ENCODE measurements around the gene ATP9A. TPM values are rescaled to one million over a fixed set of nuclear protein-coding genes. Genes with fewer than 3 reads are reported as not detected.
"Not testable (repeated sequence)": the region's sequence is repeated elsewhere in the genome, so short reads cannot be mapped to it uniquely, and the experiment has no call there.

Gene ATP9A, protein sequence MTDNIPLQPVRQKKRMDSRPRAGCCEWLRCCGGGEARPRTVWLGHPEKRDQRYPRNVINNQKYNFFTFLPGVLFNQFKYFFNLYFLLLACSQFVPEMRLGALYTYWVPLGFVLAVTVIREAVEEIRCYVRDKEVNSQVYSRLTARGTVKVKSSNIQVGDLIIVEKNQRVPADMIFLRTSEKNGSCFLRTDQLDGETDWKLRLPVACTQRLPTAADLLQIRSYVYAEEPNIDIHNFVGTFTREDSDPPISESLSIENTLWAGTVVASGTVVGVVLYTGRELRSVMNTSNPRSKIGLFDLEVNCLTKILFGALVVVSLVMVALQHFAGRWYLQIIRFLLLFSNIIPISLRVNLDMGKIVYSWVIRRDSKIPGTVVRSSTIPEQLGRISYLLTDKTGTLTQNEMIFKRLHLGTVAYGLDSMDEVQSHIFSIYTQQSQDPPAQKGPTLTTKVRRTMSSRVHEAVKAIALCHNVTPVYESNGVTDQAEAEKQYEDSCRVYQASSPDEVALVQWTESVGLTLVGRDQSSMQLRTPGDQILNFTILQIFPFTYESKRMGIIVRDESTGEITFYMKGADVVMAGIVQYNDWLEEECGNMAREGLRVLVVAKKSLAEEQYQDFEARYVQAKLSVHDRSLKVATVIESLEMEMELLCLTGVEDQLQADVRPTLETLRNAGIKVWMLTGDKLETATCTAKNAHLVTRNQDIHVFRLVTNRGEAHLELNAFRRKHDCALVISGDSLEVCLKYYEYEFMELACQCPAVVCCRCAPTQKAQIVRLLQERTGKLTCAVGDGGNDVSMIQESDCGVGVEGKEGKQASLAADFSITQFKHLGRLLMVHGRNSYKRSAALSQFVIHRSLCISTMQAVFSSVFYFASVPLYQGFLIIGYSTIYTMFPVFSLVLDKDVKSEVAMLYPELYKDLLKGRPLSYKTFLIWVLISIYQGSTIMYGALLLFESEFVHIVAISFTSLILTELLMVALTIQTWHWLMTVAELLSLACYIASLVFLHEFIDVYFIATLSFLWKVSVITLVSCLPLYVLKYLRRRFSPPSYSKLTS
- total RNA-seq, result 22.1 and 22.7 TPM in 2 replicates

DNA sequence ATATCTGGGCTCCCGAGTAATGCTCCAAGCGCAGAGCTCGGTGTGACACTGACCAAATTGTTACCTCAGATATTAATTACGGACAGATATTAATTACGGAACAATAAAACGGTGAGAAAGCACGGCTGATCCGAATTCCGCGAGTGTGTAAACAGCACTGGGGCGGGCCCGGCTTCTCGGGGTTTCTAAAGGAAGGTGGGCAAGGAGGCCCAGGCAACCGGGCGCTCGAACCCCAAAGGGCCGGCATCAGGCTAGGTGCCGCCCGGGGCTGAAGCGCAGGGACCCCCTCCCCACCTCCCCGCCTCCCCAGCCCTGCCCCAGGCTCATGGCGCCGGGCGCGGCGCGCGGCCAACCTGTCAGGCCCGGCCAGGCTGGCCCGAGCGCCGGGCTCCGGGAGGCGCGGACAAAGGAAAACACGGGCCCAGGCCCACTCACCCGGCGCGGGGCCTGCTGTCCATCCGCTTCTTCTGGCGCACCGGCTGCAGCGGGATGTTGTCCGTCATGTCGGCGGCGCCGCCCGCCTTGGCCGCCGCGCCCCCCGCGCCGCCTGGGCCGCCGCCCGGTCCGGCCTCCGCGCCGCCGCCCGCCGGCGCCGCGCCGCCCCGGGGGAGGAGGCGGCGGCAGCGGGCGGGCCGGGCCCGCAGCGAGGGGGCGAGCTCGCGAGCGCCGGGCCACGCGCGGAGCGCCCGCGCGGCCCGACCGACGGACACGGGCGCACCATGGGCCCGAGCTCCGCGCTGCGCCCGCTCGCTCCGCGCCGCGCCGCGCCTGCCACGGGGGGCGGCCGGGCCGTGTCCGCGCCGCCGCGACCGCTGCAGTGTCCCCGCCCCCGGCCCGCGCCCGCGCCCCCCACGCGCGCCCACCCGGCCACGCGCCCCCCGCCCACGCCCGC, at the start of gene ATP9A:
ATP9A (minus strand) TSS at position 524 of the 892 bp plus-strand sequence; CDS start at position 503, 21 bp downstream.
- peak within 1 kb of the TSS; percentile 53 for H3K27ac Mint-ChIP-seq
- H3K9me3 Mint-ChIP-seq, result no peaks in the 10 kb centered on the region
- peak within 1 kb of the TSS; percentile 72 for H3K4me3 Mint-ChIP-seq (ENCODE audit: low read depth)
- peaks cover 7% of the 10 kb centered on the region for H3K4me1 Mint-ChIP-seq (ENCODE audit: low read depth)
- DNase-seq (ENCODE audit: low spot score), result no peak
- H3K36me3 Mint-ChIP-seq (ENCODE audit: low read depth), result no peaks in the 10 kb centered on the region
- intact Hi-C loops (cut with micrococcal nuclease), result loop anchor here (1.0 to 5.0 kb wide), 4 partner anchors 34 to 71 kb away; partner anchors contain the start of gene SALL4
- H3K27me3 Mint-ChIP-seq (ENCODE audit: low read depth), result peaks cover 38% of the 10 kb centered on the region

DNA sequence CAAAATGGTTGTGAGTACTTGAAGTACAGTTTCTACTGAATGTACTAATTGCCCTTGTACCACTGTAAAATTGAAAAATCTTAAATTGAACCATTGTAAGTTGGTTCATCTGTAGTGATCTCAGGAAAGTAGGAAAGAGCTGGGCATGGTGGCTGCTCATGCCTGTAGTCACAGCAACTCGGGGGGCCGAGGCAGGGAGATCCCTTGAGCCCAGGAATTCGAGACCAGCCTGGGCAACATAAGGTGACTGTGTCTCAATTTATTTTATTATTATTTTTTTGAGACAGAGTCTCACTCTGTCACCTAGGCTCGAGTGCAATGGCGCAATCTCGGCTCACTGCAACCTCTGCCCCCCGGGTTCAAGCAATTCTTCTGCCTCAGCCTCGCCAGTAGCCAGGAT, 48.7 kb upstream of the ATP9A start:
- H3K27ac Mint-ChIP-seq; H3K4me1 Mint-ChIP-seq (ENCODE audit: low read depth); H3K36me3 Mint-ChIP-seq (ENCODE audit: low read depth); DNase-seq (ENCODE audit: low spot score); H3K9me3 Mint-ChIP-seq; intact Hi-C loops (cut with micrococcal nuclease); H3K4me3 Mint-ChIP-seq (ENCODE audit: low read depth); H3K27me3 Mint-ChIP-seq (ENCODE audit: low read depth): not testable (repeated sequence)

DNA sequence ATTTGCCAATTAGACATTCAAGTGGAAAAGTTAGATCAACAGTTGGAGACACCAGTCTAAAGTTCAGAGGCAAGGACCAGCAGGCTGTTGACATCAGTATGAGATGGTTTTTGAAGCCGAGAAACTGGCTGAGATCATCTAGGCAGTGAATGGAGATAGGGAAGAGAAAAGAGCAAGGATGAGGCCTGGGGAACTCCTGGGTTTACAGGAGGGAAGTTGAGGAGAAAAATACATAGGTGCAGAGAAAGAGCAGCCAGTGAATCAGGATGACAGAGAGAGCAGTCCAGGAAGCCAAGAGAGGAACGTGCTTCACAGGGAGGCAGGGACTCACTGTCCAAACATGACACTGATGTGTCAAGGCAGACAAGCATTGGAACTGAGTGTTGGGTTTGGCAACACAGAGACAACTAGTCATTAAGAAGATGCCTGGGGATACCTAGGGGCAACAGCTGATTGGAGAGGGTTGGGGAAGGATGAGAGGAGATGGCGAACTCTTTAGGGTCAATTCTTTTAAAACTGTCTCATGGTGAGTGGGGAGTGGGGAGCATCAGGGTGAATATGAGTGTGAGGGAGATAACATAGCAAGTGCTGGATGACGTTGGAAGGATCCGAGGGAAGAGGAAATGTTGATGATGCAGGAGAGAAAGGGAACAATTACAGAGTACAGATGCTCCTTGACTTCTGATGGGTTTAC, 47.3 kb upstream of the ATP9A start:
- no peaks in the 10 kb centered on the region for H3K9me3 Mint-ChIP-seq
- no peak overlapping the region for H3K4me3 Mint-ChIP-seq (ENCODE audit: low read depth)

DNA sequence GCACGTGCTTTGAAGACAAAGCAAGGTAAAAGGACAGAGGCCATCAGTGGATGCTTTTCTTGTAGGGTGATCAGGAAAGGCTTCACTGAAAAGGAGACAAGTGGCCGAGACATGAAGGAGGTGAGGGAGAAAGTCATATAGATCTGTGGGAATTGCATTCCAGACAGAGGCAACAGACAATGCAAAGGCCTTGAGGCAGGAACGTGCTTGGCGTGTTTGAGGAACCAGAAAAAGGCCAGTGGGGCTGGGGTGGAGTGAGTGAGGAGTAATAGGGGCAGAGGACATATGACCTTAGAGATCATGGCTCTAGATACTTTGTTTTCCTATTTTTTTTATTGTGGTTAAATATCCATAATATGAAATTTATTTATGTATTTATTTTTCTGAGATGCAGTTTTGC, 44.7 kb upstream of the ATP9A start:
- intact Hi-C loops (cut with micrococcal nuclease), result no loop called here
- Mint-ChIP-seq H3K9me3 (no peaks in the 10 kb centered on the region), H3K4me3 (ENCODE audit: low read depth) (no peak overlapping the region), H3K4me1 (ENCODE audit: low read depth) (no peaks in the 10 kb centered on the region), H3K36me3 (ENCODE audit: low read depth) (no peaks in the 10 kb centered on the region), H3K27me3 (ENCODE audit: low read depth) (peaks cover 6% of the 10 kb centered on the region), H3K27ac (no peak overlapping the region)
- no peak for DNase-seq (ENCODE audit: low spot score)

More for the DNA sequence above, 47.3 kb upstream of the ATP9A start:
- intact Hi-C loops (cut with micrococcal nuclease), result no loop called here
- H3K4me1 Mint-ChIP-seq (ENCODE audit: low read depth), result no peaks in the 10 kb centered on the region
- no peak overlapping the region for H3K27ac Mint-ChIP-seq
- H3K27me3 Mint-ChIP-seq (ENCODE audit: low read depth), result peaks cover 9% of the 10 kb centered on the region
- no peaks in the 10 kb centered on the region for H3K36me3 Mint-ChIP-seq (ENCODE audit: low read depth)
- DNase-seq (ENCODE audit: low spot score), result no peak

DNA sequence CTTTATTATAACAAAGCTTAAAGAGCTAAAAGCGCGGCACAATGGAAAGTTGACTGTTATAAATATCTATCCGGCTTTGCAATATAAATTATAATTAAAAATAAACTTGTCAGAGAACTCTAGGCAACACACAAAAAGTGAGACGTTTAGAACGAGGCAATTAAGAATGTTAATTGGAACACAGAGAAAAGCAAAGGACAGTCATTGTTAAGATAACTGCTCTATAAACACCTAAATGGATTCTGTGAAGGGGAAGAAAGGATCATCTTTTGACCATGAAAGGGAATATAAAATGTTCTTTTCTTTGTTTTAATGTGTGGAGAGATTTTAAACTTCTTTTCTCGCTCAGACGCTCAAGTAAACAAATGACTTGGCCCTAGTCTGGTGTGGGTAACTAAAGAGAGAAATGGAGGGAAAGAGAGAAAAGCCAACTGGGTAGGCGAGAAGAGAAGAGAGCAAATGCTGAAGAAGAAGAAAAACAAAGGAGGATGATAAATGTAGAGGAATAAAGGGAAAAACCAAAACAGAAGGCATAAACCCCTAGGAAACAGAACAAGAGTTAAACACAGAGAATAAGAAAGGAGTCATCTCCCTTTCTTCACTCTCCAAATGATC, 43.4 kb upstream of the ATP9A start:
- Mint-ChIP-seq H3K4me1 (ENCODE audit: low read depth) (no peaks in the 10 kb centered on the region), H3K36me3 (ENCODE audit: low read depth) (no peaks in the 10 kb centered on the region), H3K27ac (no peak overlapping the region), H3K4me3 (ENCODE audit: low read depth) (no peak overlapping the region), H3K27me3 (ENCODE audit: low read depth) (peaks cover 6% of the 10 kb centered on the region), H3K9me3 (no peaks in the 10 kb centered on the region)
- intact Hi-C loops (cut with micrococcal nuclease), result no loop called here
- no peak for DNase-seq (ENCODE audit: low spot score)

DNA sequence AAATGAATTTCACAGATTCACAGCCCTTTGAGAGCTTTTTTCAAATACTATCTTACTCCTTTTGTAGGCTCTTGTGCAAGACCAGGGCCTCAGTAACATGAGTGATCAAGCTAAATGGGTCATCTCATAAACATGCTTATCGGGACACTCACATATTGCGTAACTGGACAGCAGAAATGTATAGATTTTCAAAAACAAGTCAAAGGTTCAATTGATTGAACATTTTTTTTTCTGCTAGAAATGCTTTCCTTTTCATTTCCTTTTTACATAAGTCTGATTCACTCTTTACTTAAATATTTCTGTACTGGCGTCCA, 42.8 kb upstream of the ATP9A start:
- intact Hi-C loops (cut with micrococcal nuclease), result no loop called here
- Mint-ChIP-seq H3K27me3 (ENCODE audit: low read depth) (peaks cover 7% of the 10 kb centered on the region), H3K4me3 (ENCODE audit: low read depth) (no peak overlapping the region), H3K9me3 (no peaks in the 10 kb centered on the region), H3K27ac (no peak overlapping the region), H3K36me3 (ENCODE audit: low read depth) (no peaks in the 10 kb centered on the region), H3K4me1 (ENCODE audit: low read depth) (no peaks in the 10 kb centered on the region)
- DNase-seq (ENCODE audit: low spot score), result no peak

DNA sequence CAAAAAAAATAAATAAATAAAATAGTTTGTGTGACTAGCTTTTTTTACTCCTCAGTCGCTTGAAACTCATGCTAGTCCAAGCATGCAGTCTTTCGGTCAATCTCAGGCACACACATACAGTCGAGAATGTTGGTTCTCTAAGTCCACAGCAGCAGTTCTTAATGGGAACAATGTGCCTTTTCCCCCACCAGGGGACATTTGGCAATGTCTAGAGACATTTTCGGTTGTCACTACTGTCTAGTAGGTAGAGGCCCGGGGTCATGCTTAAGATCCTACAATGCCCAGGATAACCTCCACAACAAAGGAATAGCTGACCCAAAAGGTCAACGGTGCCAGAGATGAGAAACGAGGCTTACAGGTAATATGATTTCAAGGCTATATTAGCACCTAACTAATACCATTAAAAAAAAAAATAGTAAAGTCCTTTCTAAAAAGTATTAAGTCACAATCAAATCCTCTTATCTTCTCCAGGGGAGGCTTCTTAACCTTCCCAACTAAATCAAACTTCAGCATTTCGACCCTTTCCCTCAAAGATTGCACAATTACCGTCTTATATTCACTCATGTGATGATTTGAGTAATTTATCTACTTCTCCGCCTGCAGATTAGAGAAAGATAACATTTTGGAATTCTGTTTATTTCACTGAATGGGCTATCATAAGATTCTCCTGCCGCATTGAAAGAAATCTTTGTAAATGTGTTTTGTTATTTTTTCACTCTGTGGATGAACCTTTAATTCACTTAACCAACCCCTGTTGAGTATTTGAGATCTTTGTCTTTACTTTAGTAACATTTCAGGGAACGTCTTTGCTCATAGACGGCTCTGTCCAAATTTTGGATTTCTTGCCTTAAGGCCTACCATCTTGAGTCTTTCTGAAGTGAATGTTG, 42.2 kb upstream of the ATP9A start:
- H3K27me3 Mint-ChIP-seq (ENCODE audit: low read depth), result peaks cover 10% of the 10 kb centered on the region
- no peaks in the 10 kb centered on the region for H3K36me3 Mint-ChIP-seq (ENCODE audit: low read depth)
- intact Hi-C loops (cut with micrococcal nuclease), result no loop called here
- no peak for DNase-seq (ENCODE audit: low spot score)
- H3K4me3 Mint-ChIP-seq (ENCODE audit: low read depth), result no peak overlapping the region
- H3K4me1 Mint-ChIP-seq (ENCODE audit: low read depth), result no peaks in the 10 kb centered on the region
- H3K9me3 Mint-ChIP-seq, result no peaks in the 10 kb centered on the region
- no peak overlapping the region for H3K27ac Mint-ChIP-seq

DNA sequence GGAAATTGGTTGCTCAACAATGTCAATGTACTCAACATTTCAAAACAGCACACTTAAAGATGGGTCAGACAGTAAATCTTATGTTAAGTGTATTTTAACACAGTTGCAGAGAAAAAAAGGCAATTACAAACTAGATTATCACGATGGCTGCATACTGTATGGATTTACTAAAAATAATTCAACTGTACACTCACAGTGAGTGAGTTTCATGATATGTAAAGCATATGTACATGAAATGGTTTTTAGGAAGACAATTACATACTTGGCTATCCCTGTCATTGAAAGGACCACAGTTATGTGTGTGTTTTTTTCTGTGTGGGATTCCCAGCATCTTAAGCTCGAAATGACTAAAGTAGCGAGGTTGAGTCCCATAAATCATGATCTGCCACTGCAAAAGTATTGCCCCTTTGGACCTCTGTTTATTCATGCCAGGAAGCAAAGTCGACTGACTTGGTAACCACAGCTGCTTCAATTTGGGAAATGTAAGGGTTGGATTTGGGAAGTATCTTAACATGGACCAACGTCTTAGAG, 39.6 kb upstream of the ATP9A start:
- Mint-ChIP-seq H3K9me3 (no peaks in the 10 kb centered on the region), H3K36me3 (ENCODE audit: low read depth) (no peaks in the 10 kb centered on the region), H3K4me3 (ENCODE audit: low read depth) (no peak overlapping the region), H3K27ac (no peak overlapping the region), H3K4me1 (ENCODE audit: low read depth) (no peaks in the 10 kb centered on the region), H3K27me3 (ENCODE audit: low read depth) (peaks cover 23% of the 10 kb centered on the region)
- no peak for DNase-seq (ENCODE audit: low spot score)
- intact Hi-C loops (cut with micrococcal nuclease), result no loop called here

DNA sequence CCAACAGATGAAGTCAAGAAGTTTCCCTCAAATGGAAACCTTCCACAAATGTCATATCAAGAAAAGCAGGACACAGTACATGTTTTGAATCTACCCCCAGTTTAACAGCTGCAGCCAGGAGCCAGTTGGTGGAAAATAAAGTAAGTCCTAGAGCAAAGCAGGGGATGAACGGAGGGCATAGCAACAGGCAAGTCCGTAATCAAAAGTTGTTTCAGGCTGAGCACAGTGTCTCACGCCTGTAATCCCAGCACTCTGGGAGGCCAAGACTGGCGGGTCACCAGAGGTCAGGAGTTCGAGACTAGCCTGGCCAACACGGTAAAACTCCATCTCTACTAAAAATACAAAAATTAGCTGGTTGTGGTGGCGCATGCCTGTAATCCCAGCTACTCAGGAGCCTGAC, 36.6 kb upstream of the ATP9A start:
- Mint-ChIP-seq H3K27ac (no peak overlapping the region), H3K36me3 (ENCODE audit: low read depth) (no peaks in the 10 kb centered on the region), H3K9me3 (no peaks in the 10 kb centered on the region), H3K4me1 (ENCODE audit: low read depth) (peaks cover 2% of the 10 kb centered on the region), H3K4me3 (ENCODE audit: low read depth) (no peak overlapping the region), H3K27me3 (ENCODE audit: low read depth) (peaks cover 36% of the 10 kb centered on the region)
- DNase-seq (ENCODE audit: low spot score), result no peak
- intact Hi-C loops (cut with micrococcal nuclease), result loop anchor here (5.0 kb wide), 1 partner anchor 37 kb away; the partner anchor contains the start of gene ATP9A

DNA sequence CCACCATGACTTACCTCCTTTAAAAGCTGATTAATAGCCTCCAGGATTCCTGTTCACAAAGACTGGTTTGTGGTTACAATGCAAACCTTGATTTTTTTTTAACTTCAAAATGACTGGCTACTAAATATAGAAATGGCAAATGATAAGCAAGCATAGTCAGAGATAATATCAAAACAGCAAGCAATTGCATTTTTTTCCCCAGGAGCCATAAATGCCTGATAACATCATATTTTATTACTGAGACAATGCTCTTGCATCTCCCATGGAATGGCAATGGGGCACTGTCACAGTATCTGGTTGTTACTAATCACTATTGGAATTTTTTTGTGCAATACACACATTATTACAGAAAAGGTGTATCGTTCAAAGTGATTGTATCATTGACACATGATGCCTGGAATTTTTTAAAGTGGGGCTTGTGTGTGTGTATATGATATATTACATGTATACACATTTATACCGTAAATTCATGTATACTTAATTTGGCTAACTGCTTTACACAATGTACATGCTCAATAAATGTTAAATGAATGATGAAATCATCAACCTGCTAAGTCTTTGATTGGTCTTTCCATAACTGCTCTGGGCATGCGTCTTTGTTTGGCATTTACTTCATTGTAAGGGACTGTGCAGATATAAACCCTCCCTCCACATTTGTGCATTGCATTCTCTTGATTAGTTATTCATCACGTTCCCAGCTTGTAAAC, 35.1 kb upstream of the ATP9A start:
- DNase-seq (ENCODE audit: low spot score), result no peak
- Mint-ChIP-seq H3K27me3 (ENCODE audit: low read depth) (peaks cover 50% of the 10 kb centered on the region), H3K4me3 (ENCODE audit: low read depth) (no peak overlapping the region), H3K9me3 (no peaks in the 10 kb centered on the region), H3K27ac (no peak overlapping the region), H3K4me1 (ENCODE audit: low read depth) (peaks cover 6% of the 10 kb centered on the region), H3K36me3 (ENCODE audit: low read depth) (no peaks in the 10 kb centered on the region)
- intact Hi-C loops (cut with micrococcal nuclease), result loop anchor here (2.0 to 5.0 kb wide), 2 partner anchors 36 to 280 kb away; partner anchors contain the start of gene ATP9A
